IMR-90 (cell line): ENCODE data around the gene PARP16. TPM values are rescaled to one million over a fixed set of nuclear protein-coding genes. Genes with fewer than 3 reads are reported as not detected.

Experiments used
- ATAC-seq: fragments of 200-7000 bp; cut with Tn5 transposase; 2 replicates; pipeline ENCODE4 v1.9.1; 2020; ENCODE audit warnings: low read depth, mild to moderate bottlenecking, moderate library complexity
- BruUV-seq: library from RNA; stranded (reverse); fragments of 400-500 nt; replicated peaks from 2 replicates; lab custom pipeline; 2021; lab: Mats Ljungman, UMichigan
- CTCF ChIA-PET: fragments of 300-600 bp; formaldehyde crosslinking; extraction: SDS; loops from one replicate; lab custom pipeline; 2021; ENCODE audit warnings: antibody characterized with exemption; lab: Yijun Ruan, JAX
- POLR2A ChIA-PET: fragments of 300-600 bp; sonication (Branson Sonifier 250); formaldehyde crosslinking; loops from one replicate; lab custom pipeline; 2022; ENCODE audit warnings: antibody characterized with exemption; ENCODE audit not compliant: unreplicated experiment; lab: Charles Lee
- DNase-seq: peaks from one replicate; pipeline ENCODE4 v3.0.0; 2013
- H2AFZ ChIP-seq: replicated peaks from 2 replicates; pipeline ENCODE3; 2013; ENCODE audit warnings: low read length, mild to moderate bottlenecking; ENCODE audit not compliant: poor library complexity
- H2AK5ac ChIP-seq: 2 replicates; pipeline ENCODE4 v1.6.1; 2013; ENCODE audit warnings: low read depth, low read length, inconsistent platforms
- H2AK9ac ChIP-seq: replicated peaks from 2 replicates; pipeline ENCODE3; 2013; ENCODE audit warnings: mild to moderate bottlenecking, low read depth, low read length, moderate library complexity; ENCODE audit not compliant: poor library complexity
- H2BK120ac ChIP-seq: 2 replicates; pipeline ENCODE4 v1.6.1; 2013; ENCODE audit warnings: low read depth, low read length, inconsistent platforms
- H2BK15ac ChIP-seq: 3 replicates; pipeline ENCODE4 v1.6.1; 2013; ENCODE audit warnings: low read depth, low read length, inconsistent platforms
- H2BK20ac ChIP-seq: 2 replicates; pipeline ENCODE4 v1.6.1; 2013; ENCODE audit warnings: low read depth, mild to moderate bottlenecking, inconsistent platforms, low read length, moderate library complexity
- H2BK5ac ChIP-seq: 2 replicates; pipeline ENCODE4 v1.6.1; 2013; ENCODE audit warnings: mild to moderate bottlenecking, low read depth, low read length, inconsistent platforms; ENCODE audit not compliant: poor library complexity, severe bottlenecking
- H3K14ac ChIP-seq: replicated peaks from 2 replicates; pipeline ENCODE4 v1.6.1; 2013; ENCODE audit warnings: low read depth, low read length, inconsistent platforms
- H3K18ac ChIP-seq: 2 replicates; pipeline ENCODE4 v1.6.1; 2013; ENCODE audit warnings: low read depth, low read length, control low read depth
- H3K23ac ChIP-seq: 2 replicates; pipeline ENCODE4 v1.6.1; 2013; ENCODE audit warnings: low read depth, low read length, inconsistent platforms
- H3K27ac ChIP-seq: 2 replicates; pipeline ENCODE4 v1.5.1; 2013; ENCODE audit warnings: mild to moderate bottlenecking, control low read depth, low read length; ENCODE audit not compliant: insufficient read depth
- H3K27me3 ChIP-seq: 2 replicates; pipeline ENCODE4 v1.6.1; 2013; ENCODE audit warnings: low read length; ENCODE audit not compliant: control insufficient read depth, insufficient read depth
- H3K36me3 ChIP-seq: 2 replicates; pipeline ENCODE4 v1.6.1; 2013; ENCODE audit warnings: low read length, mixed read lengths; ENCODE audit not compliant: control insufficient read depth, insufficient read depth
- H3K4ac ChIP-seq: 2 replicates; pipeline ENCODE4 v1.6.1; 2013; ENCODE audit warnings: low read depth, low read length, inconsistent platforms
- H3K4me1 ChIP-seq: 2 replicates; pipeline ENCODE4 v1.6.1; 2013; ENCODE audit warnings: low read length, mixed read lengths; ENCODE audit not compliant: control insufficient read depth, insufficient read depth
- H3K4me2 ChIP-seq: 2 replicates; pipeline ENCODE4 v1.6.1; 2013; ENCODE audit warnings: low read depth, mild to moderate bottlenecking, control low read depth, low read length, moderate library complexity
- H3K4me3 ChIP-seq: 2 replicates; pipeline ENCODE4 v1.5.1; 2013; ENCODE audit warnings: low read depth, mild to moderate bottlenecking, control low read depth, low read length, moderate library complexity; ENCODE audit not compliant: insufficient read depth
- H3K56ac ChIP-seq: 2 replicates; pipeline ENCODE4 v1.6.1; 2013; ENCODE audit warnings: low read length, inconsistent platforms; ENCODE audit not compliant: insufficient read depth; ENCODE audit errors: extremely low read depth
- H3K79me1 ChIP-seq, 2 experiments: 2 replicates each; pipeline ENCODE4 v1.6.1; 2013; ENCODE audit warnings: low read length in 2 of 2, inconsistent platforms in 1 of 2, low read depth in 1 of 2
- H3K9ac ChIP-seq: 2 replicates; pipeline ENCODE4 v1.6.1; 2013; ENCODE audit warnings: low read depth, low read length, control low read depth
- H3K9me1 ChIP-seq: 2 replicates; pipeline ENCODE4 v1.6.1; 2013; ENCODE audit warnings: low read length, inconsistent platforms; ENCODE audit not compliant: insufficient read depth
- H3K9me3 ChIP-seq: 2 replicates; pipeline ENCODE4 v1.6.1; 2013; ENCODE audit warnings: low read length; ENCODE audit not compliant: control insufficient read depth, insufficient read depth
- H4K20me1 ChIP-seq: 2 replicates; pipeline ENCODE4 v1.6.1; 2013; ENCODE audit warnings: low read length, inconsistent platforms; ENCODE audit not compliant: insufficient read depth
- H4K5ac ChIP-seq: 2 replicates; pipeline ENCODE4 v1.6.1; 2013; ENCODE audit warnings: mild to moderate bottlenecking, low read depth, low read length, control low read depth
- H4K8ac ChIP-seq, 2 experiments: 2 replicates each; pipeline ENCODE4 v1.6.1; 2013; ENCODE audit warnings: low read depth in 2 of 2, low read length in 2 of 2, control low read depth in 1 of 2, inconsistent platforms in 1 of 2
- H4K91ac ChIP-seq: 2 replicates; pipeline ENCODE4 v1.6.1; 2013; ENCODE audit warnings: low read depth, low read length, inconsistent platforms; ENCODE audit not compliant: insufficient read depth
- BHLHE40 ChIP-seq: fragments of 150-350 bp; IDR thresholded peaks from 2 replicates; pipeline ENCODE4 v1.6.1; 2016; ENCODE audit warnings: mild to moderate bottlenecking, low read depth, low read length
- CEBPB ChIP-seq: IDR thresholded peaks from 2 replicates; pipeline ENCODE4 v1.6.1; 2012; ENCODE audit warnings: low read depth, low read length, improper control_type of control experiment
- CHD1 ChIP-seq: IDR thresholded peaks from 2 replicates; pipeline ENCODE4 v1.6.1; 2012; ENCODE audit warnings: low read depth, low read length, improper control_type of control experiment
- FOS ChIP-seq: fragments of 150-350 bp; IDR thresholded peaks from 2 replicates; pipeline ENCODE4 v1.6.1; 2016; ENCODE audit warnings: low read depth, low read length
- MAFK ChIP-seq: IDR thresholded peaks from 2 replicates; pipeline ENCODE4 v1.6.1; 2012; ENCODE audit warnings: low read depth, low read length, improper control_type of control experiment
- MAZ ChIP-seq: IDR thresholded peaks from 2 replicates; pipeline ENCODE4 v1.6.1; 2012; ENCODE audit warnings: low read depth, mild to moderate bottlenecking, low read length, improper control_type of control experiment, moderate library complexity, borderline replicate concordance
- POLR2A ChIP-seq: IDR thresholded peaks from 2 replicates; pipeline ENCODE4 v1.6.1; 2012; ENCODE audit warnings: mild to moderate bottlenecking, low read depth, low read length
- RAD21 ChIP-seq: IDR thresholded peaks from 2 replicates; pipeline ENCODE4 v1.6.1; 2012; ENCODE audit warnings: low read length, improper control_type of control experiment
- RCOR1 ChIP-seq: IDR thresholded peaks from 2 replicates; pipeline ENCODE4 v1.6.1; 2012; ENCODE audit warnings: mild to moderate bottlenecking, low read length, improper control_type of control experiment; ENCODE audit not compliant: insufficient replicate concordance
- USF2 ChIP-seq: fragments of 150-350 bp; IDR thresholded peaks from 2 replicates; pipeline ENCODE4 v1.6.1; 2017; ENCODE audit warnings: mild to moderate bottlenecking, antibody characterized with exemption, low read length, low read depth
- WGBS, 2 experiments: methylation state at CpG; one replicate each; pipeline versions ENCODE4 v1.1.5 to v1.1.7; 2013; ENCODE audit warnings: missing lambda C conversion rate in 2 of 2; ENCODE audit not compliant: insufficient read length in 1 of 2; ENCODE audit errors: extremely low coverage in 2 of 2; 5-methylcytosine and 5-hydroxymethylcytosine counted together
- dilution Hi-C: fragments of 300-500 bp; cut with HindIII; formaldehyde crosslinking; loops from one replicate; pipeline ENCODE4 v1.14.3; 2018; ENCODE audit warnings: low sequenced_read_pairs; ENCODE audit not compliant: unreplicated experiment
- in situ Hi-C: fragments of 300-500 bp; cut with MboI; formaldehyde crosslinking; loops from 3 replicates; pipeline ENCODE4 v1.14.3; 2019; ENCODE audit warnings: low sequenced_read_pairs, inconsistent platforms, mixed read lengths
- intact Hi-C: fragments of 100-400 bp; cut with micrococcal nuclease; formaldehyde crosslinking; loops from 2 replicates; pipeline ENCODE4 v1.10.0; 2022
- polyA plus RNA-seq, 3 experiments: library from polyadenylated mRNA; depleted of rRNA; stranded (reverse); fragments of >200 nt; gene quantifications; 2 replicates each; pipeline ENCODE4 v1.2.3, GENCODE V29; 2012; ENCODE audit warnings: low replicate concordance in 1 of 3
- total RNA-seq: library from RNA; depleted of rRNA; stranded (reverse); fragments of >200 nt; gene quantifications from 2 replicates; pipeline ENCODE4 v1.2.3, GENCODE V29; 2012
- TF ChIP-seq, protein P1 (sequence below): conservative IDR thresholded peaks from 2 replicates; pipeline ENCODE4 v1.5.1; 2012; ENCODE audit warnings: mild to moderate bottlenecking, low read depth, low read length, improper control_type of control experiment

PARP16 gene
- total and polyA plus RNA-seq, 2 of the 4 experiments (the other 2 are of a cell fraction): 1.3 to 5.0 TPM

DNA sequence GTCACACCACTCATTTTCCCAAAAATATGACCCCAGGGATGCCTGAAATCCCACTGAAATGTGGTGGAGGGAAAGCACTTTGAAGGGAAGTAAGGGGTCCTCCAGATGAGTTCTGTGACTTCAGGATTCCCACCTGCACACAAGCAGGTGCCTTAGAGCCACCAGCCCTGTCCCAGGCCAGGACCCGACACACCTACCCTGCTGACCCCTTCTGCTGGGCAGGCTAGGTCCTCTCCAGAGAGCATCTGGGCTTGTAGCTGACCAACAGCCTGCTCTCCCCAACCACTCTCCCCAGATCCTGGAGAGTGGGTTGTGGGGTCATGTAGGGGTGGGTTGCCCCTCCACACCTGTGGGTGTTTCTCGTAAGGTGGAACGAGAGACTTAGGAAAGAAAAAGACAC is 60.5 kb downstream of the PARP16 start:
- CTCF ChIA-PET: no interaction called here
- H2BK5ac ChIP-seq: no peak overlapping the region
- in situ Hi-C loops: no loop called here

More for the DNA sequence above, 60.5 kb downstream of the PARP16 start:
- Histone ChIP-seq H3K4me2 (no peak overlapping the region), H3K9me1 (no peaks in the 10 kb centered on the region), H3K18ac (no peak overlapping the region), H3K27ac (no peak overlapping the region), H3K4ac (no peak overlapping the region), H3K23ac (no peak overlapping the region), H2AK5ac (no peak overlapping the region), H2AFZ (no peak overlapping the region), H2BK120ac (no peak overlapping the region), H3K27me3 (peaks cover 12% of the 10 kb centered on the region), H3K56ac (no peak overlapping the region), H3K36me3 (no peaks in the 10 kb centered on the region), H2AK9ac (no peak overlapping the region), H3K79me1 (no peaks in the 10 kb centered on the region), H3K14ac (no peak overlapping the region), H4K20me1 (no peaks in the 10 kb centered on the region), H3K9ac (no peak overlapping the region), H2BK20ac (no peak overlapping the region), H2BK15ac (no peak overlapping the region), H3K9me3 (no peaks in the 10 kb centered on the region), H4K8ac (no peak overlapping the region), H3K4me1 (no peaks in the 10 kb centered on the region), H3K4me3 (no peak overlapping the region), H4K5ac (no peak overlapping the region), H4K91ac (no peak overlapping the region)
- intact Hi-C loops: no loop called here
- dilution Hi-C loops: no loop called here
- BruUV-seq: no TSS peak
- no CpG with 5 or more reads among the region's 3 CpGs for WGBS, 2 experiments
- POLR2A ChIA-PET: no interaction called here
- DNase-seq (no peak), ATAC-seq (no peak)
- TF ChIP-seq CHD1 (no peak), FOS (no peak), CEBPB (no peak), USF2 (no peak), POLR2A (no peak), RAD21 (no peak), MAZ (no peak), MAFK (no peak), RCOR1 (no peak), BHLHE40 (no peak)
- TF ChIP-seq, protein P1, sequence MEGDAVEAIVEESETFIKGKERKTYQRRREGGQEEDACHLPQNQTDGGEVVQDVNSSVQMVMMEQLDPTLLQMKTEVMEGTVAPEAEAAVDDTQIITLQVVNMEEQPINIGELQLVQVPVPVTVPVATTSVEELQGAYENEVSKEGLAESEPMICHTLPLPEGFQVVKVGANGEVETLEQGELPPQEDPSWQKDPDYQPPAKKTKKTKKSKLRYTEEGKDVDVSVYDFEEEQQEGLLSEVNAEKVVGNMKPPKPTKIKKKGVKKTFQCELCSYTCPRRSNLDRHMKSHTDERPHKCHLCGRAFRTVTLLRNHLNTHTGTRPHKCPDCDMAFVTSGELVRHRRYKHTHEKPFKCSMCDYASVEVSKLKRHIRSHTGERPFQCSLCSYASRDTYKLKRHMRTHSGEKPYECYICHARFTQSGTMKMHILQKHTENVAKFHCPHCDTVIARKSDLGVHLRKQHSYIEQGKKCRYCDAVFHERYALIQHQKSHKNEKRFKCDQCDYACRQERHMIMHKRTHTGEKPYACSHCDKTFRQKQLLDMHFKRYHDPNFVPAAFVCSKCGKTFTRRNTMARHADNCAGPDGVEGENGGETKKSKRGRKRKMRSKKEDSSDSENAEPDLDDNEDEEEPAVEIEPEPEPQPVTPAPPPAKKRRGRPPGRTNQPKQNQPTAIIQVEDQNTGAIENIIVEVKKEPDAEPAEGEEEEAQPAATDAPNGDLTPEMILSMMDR: no peak
